GM06990 (cell line): ENCODE measurements around the gene AGTPBP1.

Experiments used
- DNase-seq: peaks from one replicate; pipeline ENCODE4 v3.0.0-alpha.2; 2011; ENCODE audit not compliant: insufficient read length; ENCODE audit errors: extremely low read depth
- H3K27me3 ChIP-seq: replicated peaks from 2 replicates; pipeline ENCODE4 v1.6.0; 2011; ENCODE audit warnings: low read length; ENCODE audit not compliant: control insufficient read depth, insufficient read depth
- H3K36me3 ChIP-seq: 2 replicates; pipeline ENCODE4 v1.5.1; 2011; ENCODE audit warnings: low read length; ENCODE audit not compliant: control insufficient read depth, insufficient read depth
- H3K4me3 ChIP-seq: replicated peaks from 2 replicates; pipeline ENCODE4 v1.5.1; 2011; ENCODE audit warnings: low read depth, mild to moderate bottlenecking, control low read depth, low read length
- CTCF ChIP-seq: IDR thresholded peaks from 2 replicates; pipeline ENCODE4 v1.5.1; 2011; ENCODE audit warnings: low read length, control low read depth, mild to moderate bottlenecking, inconsistent platforms; ENCODE audit not compliant: insufficient read depth, poor library complexity, severe bottlenecking

The AGTPBP1 gene

GRCh38 chr9:85688361-85688760, 53.4 kb downstream of the AGTPBP1 start:
- Histone ChIP-seq H3K36me3 (no peaks in the 10 kb centered on the region), H3K4me3 (no peak overlapping the region), H3K27me3 (no peaks in the 10 kb centered on the region)
- TF ChIP-seq CTCF, result no peak
- no peak for DNase-seq

- Histone ChIP-seq H3K4me3 (no peak overlapping the region), H3K27me3 (no peaks in the 10 kb centered on the region), H3K36me3 (no peaks in the 10 kb centered on the region)
- DNase-seq, result no peak
- TF ChIP-seq CTCF, result no peak
Observed at GRCh38 chr9:85685081-85685480, 56.7 kb downstream of the AGTPBP1 start.

- no peak for TF ChIP-seq CTCF
Observed at GRCh38 chr9:85676790-85677189, 65.0 kb downstream of the AGTPBP1 start.

GRCh38 chr9:85667374-85667773, 74.4 kb downstream of the AGTPBP1 start:
- Histone ChIP-seq H3K4me3 (no peak overlapping the region), H3K27me3 (no peaks in the 10 kb centered on the region), H3K36me3 (no peaks in the 10 kb centered on the region; the same call in 1 of the 2 replicates)
- no peak for TF ChIP-seq CTCF
- DNase-seq, result no peak

More at GRCh38 chr9:85676790-85677189, 65.0 kb downstream of the AGTPBP1 start:
- H3K4me3 ChIP-seq, result no peak overlapping the region
- H3K36me3 ChIP-seq, result no peaks in the 10 kb centered on the region
- DNase-seq, result no peak
- H3K27me3 ChIP-seq, result no peaks in the 10 kb centered on the region

- no peak for TF ChIP-seq CTCF
- Histone ChIP-seq H3K4me3 (no peak overlapping the region), H3K36me3 (no peaks in the 10 kb centered on the region), H3K27me3 (no peaks in the 10 kb centered on the region)
- DNase-seq, result no peak
Observed at GRCh38 chr9:85666086-85666485, 75.7 kb downstream of the AGTPBP1 start.

GRCh38 chr9:85662573-85662972, 79.2 kb downstream of the AGTPBP1 start:
- no peaks in the 10 kb centered on the region for H3K27me3 ChIP-seq
- H3K4me3 ChIP-seq, result no peak overlapping the region
- no peak for TF ChIP-seq CTCF
- H3K36me3 ChIP-seq, result no peaks in the 10 kb centered on the region
- DNase-seq, result no peak
